Stimulated activated CD4-positive, alpha-beta T cell treated with anti-CD3 and anti-CD28 coated beads, Interleukin-4, amount 100 ng/mL, for 24 hours (primary cell): ENCODE results near the gene PTGES3L.
"Not testable (repeated sequence)": the region's sequence is repeated elsewhere in the genome, so short reads cannot be mapped to it uniquely, and the experiment has no call there.

Experiments
- DNase-seq: peaks from one replicate; pipeline ENCODE4 v3.0.0-alpha.2; 2020

Gene PTGES3L

DNA sequence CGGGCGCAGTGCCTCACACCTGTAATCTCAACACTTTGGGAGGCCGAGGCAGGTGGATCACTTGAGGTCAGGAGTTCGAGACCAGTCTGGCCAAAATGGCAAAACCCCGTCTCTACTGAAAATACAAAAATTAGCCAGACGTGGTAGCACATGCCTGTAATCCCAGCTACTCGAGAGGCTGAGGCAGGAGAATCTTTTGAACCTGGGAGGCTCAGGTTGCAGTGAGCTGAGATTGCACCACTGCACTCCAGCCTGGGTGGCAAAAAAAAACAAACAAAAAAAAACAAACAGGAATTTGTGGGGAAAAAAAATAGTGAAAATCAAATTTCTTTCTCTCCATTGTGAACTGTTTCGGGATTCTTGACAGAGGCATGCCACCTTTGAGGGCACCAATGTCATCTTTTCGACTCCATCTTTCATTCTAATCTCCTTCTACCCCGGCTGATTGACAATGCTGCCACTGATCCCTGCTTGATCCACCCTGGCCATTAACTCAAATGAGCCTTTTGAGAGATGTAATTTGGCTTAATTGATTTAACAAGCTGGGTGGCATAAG lies 60.3 kb downstream of the PTGES3L start:
- DNase-seq, result not testable (repeated sequence)

DNA sequence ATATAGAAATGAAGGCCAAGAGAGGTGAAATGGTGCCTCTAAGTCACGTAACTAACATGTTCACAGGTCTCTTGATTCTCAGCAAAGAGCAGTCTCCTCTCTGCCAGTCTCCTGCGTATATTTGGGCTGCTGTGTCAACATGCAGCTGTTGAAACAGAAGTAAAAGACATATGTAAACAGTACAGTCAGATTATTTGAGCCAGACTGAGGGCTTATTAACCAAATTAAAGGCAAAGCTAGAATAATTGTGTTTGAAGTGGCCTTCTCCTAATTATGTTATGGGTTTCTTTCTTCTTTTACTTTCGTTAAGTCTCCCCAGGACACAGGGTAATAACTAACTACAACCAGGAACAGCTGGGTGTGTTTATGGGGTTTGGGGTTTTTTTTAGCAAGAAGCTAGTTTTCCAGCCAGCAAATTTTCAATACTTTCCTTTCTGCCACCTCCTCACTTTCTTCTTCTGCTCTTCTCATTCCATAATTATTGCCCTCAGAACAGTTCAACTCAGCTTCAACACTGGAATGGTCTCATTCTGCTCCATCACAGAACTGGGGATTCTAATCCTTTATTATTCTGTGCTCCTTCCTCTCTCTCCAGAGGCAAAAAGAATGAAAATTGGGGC lies 60.9 kb downstream of the PTGES3L start:
- no peak for DNase-seq
